Lower lobe of right lung (tissue), 2 donors: ENCODE data around the gene TTC23L. TPM values are rescaled to one million over a fixed set of nuclear protein-coding genes. Genes with fewer than 3 reads are reported as not detected.
A peak's percentile ranks its signal among the peaks of the same experiment; 100 is the strongest.

ENCODE experiments used
- ATAC-seq, 2 donors: fragments of 200-7000 bp; cut with Tn5 transposase; one replicate each; pipeline ENCODE4 v1.9.1; 2020 to 2022; ENCODE audit warnings: mild to moderate bottlenecking in 2 of 2, moderate library complexity in 2 of 2
- DNase-seq: peaks from one replicate; pipeline ENCODE4 v3.0.0-alpha.2; 2020
- H3K27ac ChIP-seq: fragments of 200-600 bp; one replicate; pipeline ENCODE4 v1.8.0; 2022
- H3K27me3 ChIP-seq: fragments of 200-600 bp; one replicate; pipeline ENCODE4 v1.8.0; 2022; ENCODE audit warnings: low read depth
- H3K36me3 ChIP-seq: fragments of 200-600 bp; one replicate; pipeline ENCODE4 v1.8.0; 2022; ENCODE audit warnings: mild to moderate bottlenecking
- H3K4me1 ChIP-seq: fragments of 200-600 bp; one replicate; pipeline ENCODE4 v1.8.0; 2022
- H3K4me3 ChIP-seq: fragments of 200-600 bp; one replicate; pipeline ENCODE4 v1.8.0; 2022; ENCODE audit warnings: mild to moderate bottlenecking
- H3K9me3 ChIP-seq: fragments of 200-600 bp; one replicate; pipeline ENCODE4 v1.8.0; 2022
- intact Hi-C: fragments of 100-400 bp; cut with DNase I; formaldehyde crosslinking; loops from one replicate; pipeline ENCODE4 v1.11.0; 2022
- total RNA-seq: library from RNA; stranded (reverse); fragmentation: NEBNext Ultra II Directional; extraction: Animal tissue kit (Norgen Biotek cat#: 25700); gene quantifications from one replicate; pipeline ENCODE4 v1.2.1, GENCODE V29; 2021
- TF ChIP-seq, protein P1 (sequence below): fragments of 200-600 bp; IDR thresholded peaks from one replicate; pipeline ENCODE4 v1.8.0; 2022; ENCODE audit warnings: antibody characterized with exemption, mild to moderate bottlenecking
- donor health status: DM: no; HTN: yes; CAD: no; lungs with severe emphysema.

The TTC23L gene
- total RNA-seq, 1 donor from 2014 or later = 1.3 TPM

DNA sequence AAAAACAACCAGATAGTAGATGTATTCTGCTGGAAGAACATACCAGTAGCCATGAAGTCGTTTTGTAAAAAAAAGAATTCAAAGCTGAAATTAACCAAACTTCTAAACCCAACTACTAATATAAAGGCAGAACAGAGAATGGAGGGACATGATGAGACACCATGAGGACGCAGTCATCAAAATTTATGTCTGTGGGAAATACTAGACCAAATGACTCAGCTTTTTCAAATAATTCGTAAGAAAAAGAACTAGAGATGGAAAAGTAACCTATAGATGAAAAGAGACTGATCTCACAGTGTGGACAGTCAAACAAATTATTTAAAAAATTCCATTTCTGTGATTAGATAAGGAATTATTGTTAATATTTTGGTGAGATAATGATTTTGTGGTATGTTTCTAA lies 10.3 kb downstream of the TTC23L start:
- H3K4me3 ChIP-seq = no peak overlapping the region
- DNase-seq (no peak), ATAC-seq (no peak)
- no peaks in the 10 kb centered on the region for H3K4me1 ChIP-seq
- no peaks in the 10 kb centered on the region for H3K9me3 ChIP-seq
- no peak overlapping the region for H3K27ac ChIP-seq
- no peaks in the 10 kb centered on the region for H3K27me3 ChIP-seq
- no peaks in the 10 kb centered on the region for H3K36me3 ChIP-seq
- TF ChIP-seq, protein P1, sequence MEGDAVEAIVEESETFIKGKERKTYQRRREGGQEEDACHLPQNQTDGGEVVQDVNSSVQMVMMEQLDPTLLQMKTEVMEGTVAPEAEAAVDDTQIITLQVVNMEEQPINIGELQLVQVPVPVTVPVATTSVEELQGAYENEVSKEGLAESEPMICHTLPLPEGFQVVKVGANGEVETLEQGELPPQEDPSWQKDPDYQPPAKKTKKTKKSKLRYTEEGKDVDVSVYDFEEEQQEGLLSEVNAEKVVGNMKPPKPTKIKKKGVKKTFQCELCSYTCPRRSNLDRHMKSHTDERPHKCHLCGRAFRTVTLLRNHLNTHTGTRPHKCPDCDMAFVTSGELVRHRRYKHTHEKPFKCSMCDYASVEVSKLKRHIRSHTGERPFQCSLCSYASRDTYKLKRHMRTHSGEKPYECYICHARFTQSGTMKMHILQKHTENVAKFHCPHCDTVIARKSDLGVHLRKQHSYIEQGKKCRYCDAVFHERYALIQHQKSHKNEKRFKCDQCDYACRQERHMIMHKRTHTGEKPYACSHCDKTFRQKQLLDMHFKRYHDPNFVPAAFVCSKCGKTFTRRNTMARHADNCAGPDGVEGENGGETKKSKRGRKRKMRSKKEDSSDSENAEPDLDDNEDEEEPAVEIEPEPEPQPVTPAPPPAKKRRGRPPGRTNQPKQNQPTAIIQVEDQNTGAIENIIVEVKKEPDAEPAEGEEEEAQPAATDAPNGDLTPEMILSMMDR = no peak
- intact Hi-C loops = no loop called here

DNA sequence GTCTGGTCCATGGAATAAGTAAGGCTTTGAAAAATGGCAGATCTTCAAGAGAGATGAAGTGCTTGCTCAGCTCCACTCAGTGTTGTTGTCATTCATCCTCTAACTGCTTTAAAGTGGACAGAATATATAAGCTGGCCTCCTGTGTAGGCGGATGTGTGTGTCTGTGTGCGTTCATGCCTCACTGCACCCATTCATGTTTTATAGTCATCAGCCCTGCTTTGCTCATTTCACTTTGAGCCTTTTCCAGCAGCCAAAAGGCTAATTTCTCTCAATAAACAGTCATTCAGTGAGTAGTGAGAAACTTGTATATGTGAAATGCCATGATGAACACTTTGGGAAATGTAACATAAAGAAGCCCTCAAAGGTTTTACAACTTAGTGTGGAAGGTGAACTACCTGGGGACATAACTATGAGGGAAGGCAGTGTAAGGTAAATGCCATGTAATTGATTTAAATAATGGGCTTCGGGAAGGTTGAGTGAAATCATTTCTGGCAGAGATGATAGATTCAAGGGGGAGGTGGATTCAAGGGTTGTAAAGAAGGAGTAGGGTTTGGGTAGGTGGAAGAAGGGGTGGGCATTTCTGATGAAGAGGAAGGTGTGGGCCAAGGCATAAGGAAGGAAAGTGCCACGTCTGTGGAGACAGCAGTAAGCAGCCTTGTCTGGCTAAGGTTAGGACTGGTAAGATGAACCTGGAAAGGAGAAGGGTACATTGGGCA lies 15.7 kb downstream of the TTC23L start:
- ATAC-seq = no peak
- no peaks in the 10 kb centered on the region for H3K9me3 ChIP-seq

GRCh38 chr5:34857161-34857560 lies 18.2 kb downstream of the TTC23L start:
- TF ChIP-seq, protein P1 = no peak
- Histone ChIP-seq H3K27ac (no peak overlapping the region), H3K36me3 (no peaks in the 10 kb centered on the region), H3K4me3 (no peak overlapping the region), H3K9me3 (no peaks in the 10 kb centered on the region), H3K4me1 (peaks cover 8% of the 10 kb centered on the region), H3K27me3 (no peaks in the 10 kb centered on the region)
- DNase-seq = no peak
- intact Hi-C loops = no loop called here
- no peak for ATAC-seq

More for the DNA sequence above, 15.7 kb downstream of the TTC23L start:
- intact Hi-C loops = no loop called here
- H3K27ac ChIP-seq = no peak overlapping the region
- TF ChIP-seq, protein P1 = no peak
- no peaks in the 10 kb centered on the region for H3K36me3 ChIP-seq
- H3K4me3 ChIP-seq = no peak overlapping the region
- H3K4me1 ChIP-seq = peaks cover 8% of the 10 kb centered on the region
- no peaks in the 10 kb centered on the region for H3K27me3 ChIP-seq
- DNase-seq = no peak

DNA sequence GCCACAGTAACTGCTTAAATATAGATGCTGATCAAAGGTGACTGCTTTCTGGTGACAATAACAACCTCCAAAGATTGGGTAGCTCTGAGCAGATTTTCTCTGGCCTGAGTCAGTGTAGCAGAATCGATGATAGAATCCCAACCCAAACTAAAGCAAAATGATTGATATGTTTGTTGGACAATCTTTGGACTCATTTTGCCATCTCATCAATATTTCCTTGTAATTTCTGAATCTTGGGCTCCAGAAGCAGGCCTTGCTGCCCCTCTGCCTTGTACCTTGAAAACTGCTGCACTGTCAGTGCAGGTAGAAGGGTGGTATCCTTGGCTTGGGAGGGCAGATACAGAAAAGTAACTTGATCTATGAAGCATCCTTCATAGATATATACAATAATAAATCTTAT lies 18.9 kb downstream of the TTC23L start:
- intact Hi-C loops = no loop called here
- H3K27me3 ChIP-seq = no peaks in the 10 kb centered on the region
- ATAC-seq (no peak), DNase-seq (no peak)
- no peaks in the 10 kb centered on the region for H3K36me3 ChIP-seq
- TF ChIP-seq, protein P1 = no peak
- H3K4me3 ChIP-seq = no peak overlapping the region
- no peaks in the 10 kb centered on the region for H3K9me3 ChIP-seq
- H3K4me1 ChIP-seq = peaks cover 8% of the 10 kb centered on the region
- no peak overlapping the region for H3K27ac ChIP-seq

- no peaks in the 10 kb centered on the region for H3K36me3 ChIP-seq
- intact Hi-C loops = no loop called here
- peaks cover 8% of the 10 kb centered on the region for H3K4me1 ChIP-seq
- no peak overlapping the region for H3K27ac ChIP-seq
- peak in 1 of 2 donors; percentile 67 for ATAC-seq
- no peak overlapping the region for H3K4me3 ChIP-seq
- no peaks in the 10 kb centered on the region for H3K9me3 ChIP-seq
- no peak for DNase-seq
- TF ChIP-seq, protein P1 = no peak
- H3K27me3 ChIP-seq = no peaks in the 10 kb centered on the region
Observed at GRCh38 chr5:34858790-34859189, 19.8 kb downstream of the TTC23L start.
